Left ventricle myocardium inferior (tissue), 1 donor: ENCODE results near the gene IFT57. TPM values are rescaled to one million over a fixed set of nuclear protein-coding genes. Genes with fewer than 3 reads are reported as not detected.

Experiments used
- DNase-seq: peaks from one replicate; pipeline ENCODE4 v3.0.0-alpha.2; 2020
- H3K27ac ChIP-seq: fragments of 200-600 bp; replicated peaks from 2 replicates; pipeline ENCODE4 v1.8.0; 2021
- H3K27me3 ChIP-seq: fragments of 200-600 bp; 2 replicates; pipeline ENCODE4 v1.8.0; 2021; ENCODE audit warnings: low read depth
- H3K36me3 ChIP-seq: fragments of 200-600 bp; 2 replicates; pipeline ENCODE4 v1.8.0; 2021
- H3K4me1 ChIP-seq: fragments of 200-600 bp; 2 replicates; pipeline ENCODE4 v1.8.0; 2021
- H3K4me3 ChIP-seq: fragments of 200-600 bp; 2 replicates; pipeline ENCODE4 v1.8.0; 2021; ENCODE audit warnings: mild to moderate bottlenecking, moderate library complexity
- H3K9me3 ChIP-seq: fragments of 200-600 bp; replicated peaks from 2 replicates; pipeline ENCODE4 v1.8.0; 2021
- intact Hi-C: fragments of 100-400 bp; cut with micrococcal nuclease; formaldehyde crosslinking; loops from one replicate; pipeline ENCODE4 v1.11.0; 2022
- total RNA-seq: library from RNA; stranded (reverse); fragmentation: NEBNext Ultra II Directional; extraction: Animal tissue kit (Norgen Biotek cat#: 25700); gene quantifications from one replicate; pipeline ENCODE4 v1.2.1, GENCODE V29; 2021
- TF ChIP-seq, protein P1 (sequence below): fragments of 200-600 bp; IDR thresholded peaks from 2 replicates; pipeline ENCODE4 v1.8.0; 2021; ENCODE audit warnings: antibody characterized with exemption, mild to moderate bottlenecking, borderline replicate concordance
- donor health status: DM: no; HTN: yes; CAD: no; lungs with severe emphysema.

Gene IFT57
- total RNA-seq, 1 donor from 2014 or later: 22.6 TPM

DNA sequence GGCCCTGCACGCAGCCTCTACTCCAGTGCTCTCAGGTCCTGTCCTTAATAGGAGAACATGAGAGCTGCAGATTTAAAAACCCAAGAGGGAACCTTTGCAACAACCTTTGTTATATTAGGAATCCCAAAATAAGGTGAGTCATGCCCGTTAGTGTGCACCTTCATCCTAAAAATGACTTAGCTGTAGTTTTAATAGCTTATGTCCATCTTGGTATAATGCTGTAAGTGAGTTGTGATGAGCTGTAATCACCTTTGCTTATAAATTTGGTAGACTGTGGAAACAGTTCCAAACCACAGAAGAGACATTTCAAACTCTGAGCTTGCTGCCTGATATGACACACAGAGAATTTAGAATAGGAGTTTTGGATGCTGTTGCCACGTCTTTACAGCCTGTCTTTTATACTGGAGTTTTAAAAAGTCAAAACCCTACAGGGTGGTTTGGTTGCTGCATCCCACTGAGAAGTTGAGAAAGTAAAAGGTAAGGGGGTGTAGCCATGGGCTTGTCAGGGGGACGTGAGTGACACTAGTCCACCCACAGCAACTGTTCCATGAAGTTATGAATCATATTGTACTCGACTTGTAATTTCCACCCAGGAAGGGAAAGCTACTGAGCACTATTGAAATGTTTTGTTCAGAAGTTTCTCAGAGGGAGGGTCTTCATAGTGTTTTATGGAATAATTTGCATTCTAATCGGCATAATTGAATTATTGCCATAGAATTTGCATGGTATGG is 104.0 kb downstream of the IFT57 start:
- intact Hi-C loops: no loop called here
- TF ChIP-seq, protein P1, sequence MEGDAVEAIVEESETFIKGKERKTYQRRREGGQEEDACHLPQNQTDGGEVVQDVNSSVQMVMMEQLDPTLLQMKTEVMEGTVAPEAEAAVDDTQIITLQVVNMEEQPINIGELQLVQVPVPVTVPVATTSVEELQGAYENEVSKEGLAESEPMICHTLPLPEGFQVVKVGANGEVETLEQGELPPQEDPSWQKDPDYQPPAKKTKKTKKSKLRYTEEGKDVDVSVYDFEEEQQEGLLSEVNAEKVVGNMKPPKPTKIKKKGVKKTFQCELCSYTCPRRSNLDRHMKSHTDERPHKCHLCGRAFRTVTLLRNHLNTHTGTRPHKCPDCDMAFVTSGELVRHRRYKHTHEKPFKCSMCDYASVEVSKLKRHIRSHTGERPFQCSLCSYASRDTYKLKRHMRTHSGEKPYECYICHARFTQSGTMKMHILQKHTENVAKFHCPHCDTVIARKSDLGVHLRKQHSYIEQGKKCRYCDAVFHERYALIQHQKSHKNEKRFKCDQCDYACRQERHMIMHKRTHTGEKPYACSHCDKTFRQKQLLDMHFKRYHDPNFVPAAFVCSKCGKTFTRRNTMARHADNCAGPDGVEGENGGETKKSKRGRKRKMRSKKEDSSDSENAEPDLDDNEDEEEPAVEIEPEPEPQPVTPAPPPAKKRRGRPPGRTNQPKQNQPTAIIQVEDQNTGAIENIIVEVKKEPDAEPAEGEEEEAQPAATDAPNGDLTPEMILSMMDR: no peak

DNA sequence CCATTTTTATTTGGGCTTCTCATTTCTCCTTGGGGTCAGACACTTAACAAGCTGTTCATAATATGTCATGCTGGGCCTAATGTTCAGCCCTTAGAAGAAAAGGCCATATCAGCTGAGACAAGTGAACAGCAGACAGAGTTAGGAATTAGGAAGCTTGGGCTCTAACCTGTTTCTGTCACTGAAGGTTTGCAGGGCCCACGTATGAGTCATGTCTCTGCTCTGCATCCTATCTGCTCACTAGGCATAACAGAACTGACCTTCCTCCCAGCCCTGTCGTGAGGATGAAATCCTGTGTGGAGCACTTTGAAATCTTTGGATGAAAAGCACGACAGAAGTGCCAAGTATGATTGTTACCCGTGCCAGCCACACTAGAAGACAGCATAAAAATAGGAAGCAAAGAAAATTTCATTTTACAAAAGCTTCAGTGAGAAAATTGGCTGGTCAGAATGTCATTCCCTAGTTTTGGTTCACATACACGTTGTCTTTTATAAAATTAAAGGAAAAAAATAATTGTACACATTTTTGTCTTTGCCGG is 104.9 kb downstream of the IFT57 start:
- H3K4me1 ChIP-seq: no peaks in the 10 kb centered on the region
- no peak overlapping the region for H3K4me3 ChIP-seq
- no peaks in the 10 kb centered on the region for H3K27me3 ChIP-seq
- no peak for DNase-seq
- H3K27ac ChIP-seq: no peak overlapping the region
- H3K36me3 ChIP-seq: no peaks in the 10 kb centered on the region
- TF ChIP-seq, protein P1: no peak
- H3K9me3 ChIP-seq: no peaks in the 10 kb centered on the region
- intact Hi-C loops: no loop called here

More for the DNA sequence above, 104.0 kb downstream of the IFT57 start:
- H3K4me1 ChIP-seq: no peaks in the 10 kb centered on the region
- H3K9me3 ChIP-seq: no peaks in the 10 kb centered on the region
- H3K27ac ChIP-seq: no peak overlapping the region
- no peaks in the 10 kb centered on the region for H3K36me3 ChIP-seq
- no peak overlapping the region for H3K4me3 ChIP-seq
- no peak for DNase-seq
- H3K27me3 ChIP-seq: no peaks in the 10 kb centered on the region

DNA sequence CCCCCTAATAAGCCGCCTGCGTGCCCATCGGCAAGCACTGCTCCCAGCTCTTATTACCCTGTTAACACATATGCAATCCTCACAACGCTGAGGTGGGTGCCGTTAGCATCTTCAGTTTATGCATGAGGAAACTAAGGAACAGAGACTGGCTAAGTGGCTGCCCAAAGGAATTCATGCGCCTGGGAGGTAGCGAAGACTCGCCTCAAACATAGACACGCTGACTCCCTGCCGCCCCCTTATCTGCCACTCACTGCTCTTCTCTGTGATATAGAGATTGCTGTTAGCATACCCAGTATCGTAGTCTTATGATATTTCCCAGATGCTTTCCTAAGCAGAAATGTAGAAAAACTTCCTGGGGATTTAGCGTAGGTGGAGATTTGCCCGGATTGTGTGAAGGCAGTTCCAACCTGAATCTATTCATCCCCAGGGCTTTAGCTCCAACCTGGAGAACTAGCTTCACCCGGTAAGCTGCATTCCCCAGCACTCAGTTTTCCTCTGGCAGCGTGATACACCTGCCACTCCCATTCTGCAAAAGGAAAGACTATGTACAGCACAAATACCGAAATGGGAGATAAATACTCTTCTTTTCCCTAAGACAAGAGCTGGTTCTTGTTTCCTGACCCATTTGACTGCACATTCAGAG is 107.7 kb downstream of the IFT57 start:
- no peak for DNase-seq
- Histone ChIP-seq H3K27me3 (no peaks in the 10 kb centered on the region), H3K4me1 (no peaks in the 10 kb centered on the region), H3K9me3 (no peaks in the 10 kb centered on the region), H3K4me3 (no peak overlapping the region), H3K27ac (no peak overlapping the region), H3K36me3 (no peaks in the 10 kb centered on the region)
- intact Hi-C loops: no loop called here
- TF ChIP-seq, protein P1: no peak

DNA sequence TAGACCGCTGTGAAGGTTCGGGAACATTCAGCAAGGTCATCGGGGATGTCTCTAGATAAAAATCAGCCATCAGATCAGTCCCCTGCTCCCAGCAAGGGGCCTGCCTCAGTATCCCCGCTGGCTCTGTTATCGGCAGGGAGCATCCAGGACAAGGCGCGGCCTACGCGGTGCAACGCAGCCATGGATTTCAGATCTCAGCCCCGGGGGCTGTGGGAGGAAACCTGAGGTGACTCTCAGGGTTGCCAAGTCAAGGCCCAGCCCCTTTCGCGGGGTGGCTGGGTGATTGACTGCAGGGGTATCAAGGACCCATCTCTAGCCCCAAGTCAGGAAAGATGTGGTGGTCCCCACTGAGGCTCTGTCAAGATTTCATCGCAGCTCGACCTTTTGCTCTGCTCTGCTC is 108.2 kb downstream of the IFT57 start:
- intact Hi-C loops: no loop called here
- Histone ChIP-seq H3K9me3 (no peaks in the 10 kb centered on the region), H3K4me3 (no peak overlapping the region), H3K27ac (no peak overlapping the region), H3K4me1 (no peaks in the 10 kb centered on the region), H3K27me3 (no peaks in the 10 kb centered on the region), H3K36me3 (no peaks in the 10 kb centered on the region)
- DNase-seq: no peak
- TF ChIP-seq, protein P1: no peak

DNA sequence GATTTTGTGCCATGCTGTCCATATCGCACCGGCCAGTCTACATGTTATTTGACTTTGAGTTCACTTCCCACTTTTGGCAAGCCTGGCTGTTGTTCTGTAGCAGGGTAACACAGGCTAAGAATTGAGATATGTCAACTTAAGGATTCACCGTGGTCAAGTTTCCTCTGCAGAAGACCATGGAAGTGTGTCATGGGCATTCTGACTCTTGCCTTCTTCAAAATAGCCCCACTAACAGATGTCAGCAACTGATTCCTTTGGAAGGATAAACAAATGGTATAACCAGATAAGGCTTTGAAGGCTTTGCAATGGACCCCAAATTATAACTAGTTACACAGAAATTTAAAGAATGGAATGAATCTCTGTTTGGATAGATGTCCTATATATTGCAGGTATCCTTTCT is 111.3 kb downstream of the IFT57 start:
- TF ChIP-seq, protein P1: no peak
- DNase-seq: no peak
- no peaks in the 10 kb centered on the region for H3K4me1 ChIP-seq
- intact Hi-C loops: no loop called here
- H3K27ac ChIP-seq: no peak overlapping the region
- H3K4me3 ChIP-seq: no peak overlapping the region
- no peaks in the 10 kb centered on the region for H3K9me3 ChIP-seq
- no peaks in the 10 kb centered on the region for H3K36me3 ChIP-seq
- H3K27me3 ChIP-seq: no peaks in the 10 kb centered on the region

Other genes starting within 250 kb of the IFT57 start
- gene CD47, start 131.4 kb downstream of the IFT57 start, total RNA-seq: 35.9 TPM
- not detected for gene HHLA2, start 74.1 kb upstream of the IFT57 start, total RNA-seq